ENCODE measurements around the gene TLL1. TPM values are rescaled to one million over a fixed set of nuclear protein-coding genes. Genes with fewer than 3 reads are reported as not detected.

The TLL1 gene
- total RNA-seq, 4 donors from 2014 or later: 0.62 to 2.3 (median 1.1) TPM

GRCh38 chr4:165966833-165967232 lies 93.8 kb downstream of the TLL1 start:
- H3K4me1 ChIP-seq: no peaks in the 10 kb centered on the region
- no peaks in the 10 kb centered on the region for H3K36me3 ChIP-seq
- no peaks in the 10 kb centered on the region for H3K9me3 ChIP-seq
- no peak for DNase-seq
- ATAC-seq: no peak
- H3K4me3 ChIP-seq: no peak overlapping the region
- H3K27me3 ChIP-seq: no peaks in the 10 kb centered on the region
- H3K27ac ChIP-seq: no peak overlapping the region
- TF ChIP-seq POLR2A (IDR thresholded peaks at IDR 0.05) (no peak), CTCF (IDR thresholded peaks at IDR 0.05 in 4 of 5, conservative IDR thresholded peaks at IDR 0.05 in 1 of 5) (no peak)
- intact Hi-C loops (cut with DNase I; ENCODE audit: low total_unique reads): no loop called here
- in situ Hi-C loops (cut with MboI; ENCODE audit: low sequenced_read_pairs in 4 of 4): no loop called here

- H3K36me3 ChIP-seq: no peaks in the 10 kb centered on the region
- in situ Hi-C loops (cut with MboI; ENCODE audit: low sequenced_read_pairs in 4 of 4): no loop called here
- intact Hi-C loops (cut with DNase I; ENCODE audit: low total_unique reads): no loop called here
- no peak overlapping the region for H3K4me3 ChIP-seq
- DNase-seq: no peak
- no peak for ATAC-seq
- no peaks in the 10 kb centered on the region for H3K4me1 ChIP-seq
- H3K27me3 ChIP-seq: no peaks in the 10 kb centered on the region
- no peak for TF ChIP-seq CTCF (IDR thresholded peaks at IDR 0.05 in 4 of 5, conservative IDR thresholded peaks at IDR 0.05 in 1 of 5)
- TF ChIP-seq POLR2A (IDR thresholded peaks at IDR 0.05): no peak
- no peak overlapping the region for H3K27ac ChIP-seq
- no peaks in the 10 kb centered on the region for H3K9me3 ChIP-seq
Observed at GRCh38 chr4:165967486-165967885, 94.4 kb downstream of the TLL1 start.

GRCh38 chr4:165970703-165971420 lies 97.8 kb downstream of the TLL1 start:
- no peak for ATAC-seq
- no peaks in the 10 kb centered on the region for H3K4me1 ChIP-seq
- intact Hi-C loops (cut with DNase I; ENCODE audit: low total_unique reads) (no loop called here), in situ Hi-C loops (cut with MboI; ENCODE audit: low sequenced_read_pairs in 4 of 4) (no loop called here)
- no peaks in the 10 kb centered on the region for H3K36me3 ChIP-seq
- no peak overlapping the region for H3K27ac ChIP-seq
- no peak for DNase-seq
- TF ChIP-seq CTCF (IDR thresholded peaks at IDR 0.05 in 4 of 5, conservative IDR thresholded peaks at IDR 0.05 in 1 of 5) (no peak), POLR2A (IDR thresholded peaks at IDR 0.05) (no peak)
- no peak overlapping the region for H3K4me3 ChIP-seq
- no peaks in the 10 kb centered on the region for H3K9me3 ChIP-seq
- H3K27me3 ChIP-seq: no peaks in the 10 kb centered on the region

GRCh38 chr4:165971446-165971845 lies 98.4 kb downstream of the TLL1 start:
- TF ChIP-seq CTCF (IDR thresholded peaks at IDR 0.05 in 4 of 5, conservative IDR thresholded peaks at IDR 0.05 in 1 of 5): no peak
- TF ChIP-seq POLR2A (IDR thresholded peaks at IDR 0.05): no peak
- ATAC-seq: no peak
- Histone ChIP-seq H3K4me3 (no peak overlapping the region), H3K36me3 (no peaks in the 10 kb centered on the region), H3K27ac (no peak overlapping the region), H3K4me1 (no peaks in the 10 kb centered on the region), H3K27me3 (no peaks in the 10 kb centered on the region), H3K9me3 (no peaks in the 10 kb centered on the region)
- intact Hi-C loops (cut with DNase I; ENCODE audit: low total_unique reads): no loop called here
- DNase-seq: no peak
- in situ Hi-C loops (cut with MboI; ENCODE audit: low sequenced_read_pairs in 4 of 4): no loop called here

GRCh38 chr4:165971933-165972332 lies 98.9 kb downstream of the TLL1 start:
- no peaks in the 10 kb centered on the region for H3K36me3 ChIP-seq
- DNase-seq (no peak), ATAC-seq (no peak)
- H3K9me3 ChIP-seq: no peaks in the 10 kb centered on the region
- TF ChIP-seq CTCF (IDR thresholded peaks at IDR 0.05 in 4 of 5, conservative IDR thresholded peaks at IDR 0.05 in 1 of 5): no peak
- no peak for TF ChIP-seq POLR2A (IDR thresholded peaks at IDR 0.05)
- H3K27me3 ChIP-seq: no peaks in the 10 kb centered on the region
- no peak overlapping the region for H3K27ac ChIP-seq
- intact Hi-C loops (cut with DNase I; ENCODE audit: low total_unique reads) (no loop called here), in situ Hi-C loops (cut with MboI; ENCODE audit: low sequenced_read_pairs in 4 of 4) (no loop called here)
- no peaks in the 10 kb centered on the region for H3K4me1 ChIP-seq
- H3K4me3 ChIP-seq: no peak overlapping the region

Measured in gastrocnemius medialis (tissue), 4 donors.